ENCODE results near the gene OMA1.

OMA1 gene

DNA sequence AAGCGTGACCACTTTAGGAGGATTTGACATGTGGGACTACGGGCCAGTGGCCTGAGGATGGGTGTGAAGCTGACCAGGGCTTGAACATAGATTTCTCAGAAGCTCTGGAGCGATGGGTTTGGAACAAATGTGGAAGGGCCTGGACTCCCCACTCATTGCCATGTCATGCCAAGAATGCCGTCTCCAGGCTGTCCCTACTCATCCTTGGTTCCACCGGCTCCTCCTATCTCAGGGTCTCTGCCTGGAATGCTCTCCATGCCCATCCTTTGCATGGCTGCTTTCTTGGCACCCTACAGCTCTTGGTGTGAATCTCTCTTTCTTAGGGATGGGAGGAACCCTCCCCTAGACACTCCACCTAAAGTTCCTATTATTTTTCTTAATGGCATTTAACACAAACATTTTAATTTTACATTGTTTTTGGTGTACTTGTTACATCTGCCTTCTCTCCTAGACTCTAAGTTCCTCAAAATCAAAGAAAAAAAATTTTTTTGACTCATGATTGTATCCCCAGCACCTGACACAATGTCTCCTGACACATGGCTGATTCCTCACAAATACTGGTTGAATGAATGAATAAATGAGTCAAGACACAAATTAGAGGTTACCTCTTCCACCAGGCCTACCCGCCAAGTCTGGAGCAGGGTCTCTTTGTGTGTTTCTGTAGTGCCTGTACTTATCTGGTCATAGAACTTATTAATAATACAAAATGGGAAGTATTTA, 114.5 kb downstream of the OMA1 start:
- no peak for DNase-seq (ENCODE audit: low read depth in 3 of 3)
